Measurements from ENCODE around the gene NDUFA13. TPM values are rescaled to one million over a fixed set of nuclear protein-coding genes. Genes with fewer than 3 reads are reported as not detected.

Gene NDUFA13
- total RNA-seq, 1 experiment from 2014 or later, result 339 TPM

- TF ChIP-seq ZNF274 (IDR thresholded peaks at IDR 0.05; ENCODE audit: low read depth, low read length), result no peak
- RAD21 ChIA-PET (ENCODE audit: low non-redundant PET in 1 of 2, low total read pairs in 2 of 2, uncharacterized antibody in 2 of 2, unreplicated experiment in 2 of 2), result no interaction called here
- Histone ChIP-seq H4K20me1 (ENCODE audit: insufficient read depth) (no peaks in the 10 kb centered on the region), H3K27me3 (ENCODE audit: insufficient read depth, low read length) (no peaks in the 10 kb centered on the region), H3K4me3 (replicated peaks in 1 of 2; ENCODE audit: low read depth in 1 of 2, low read length in 2 of 2) (no peak overlapping the region), H3K36me3 (ENCODE audit: control insufficient read depth in 1 of 2, insufficient read depth in 2 of 2, low read length in 2 of 2) (no peaks in the 10 kb centered on the region), H3K79me2 (ENCODE audit: insufficient read depth, low read length) (peaks cover 26% of the 10 kb centered on the region), H3K9me3 (ENCODE audit: control insufficient read depth in 1 of 2, insufficient read depth in 1 of 2, low read depth in 1 of 2, low read length in 2 of 2) (no peaks in the 10 kb centered on the region), H3K27ac (ENCODE audit: low read depth, low read length) (no peak overlapping the region), H3K4me1 (ENCODE audit: control insufficient read depth in 1 of 2, insufficient read depth in 2 of 2, low read length in 2 of 2) (peaks cover 7 to 24% of the 10 kb centered on the region in 2 experiments), H3K9me2 (ENCODE audit: insufficient read depth) (no peaks in the 10 kb centered on the region), H2AFZ (ENCODE audit: low read depth, low read length, poor library complexity, severe bottlenecking) (no peak overlapping the region), H3K4me2 (ENCODE audit: low read length) (no peak overlapping the region), H3K9ac (ENCODE audit: low read length) (no peak overlapping the region)
- ATAC-seq, result no peak
- POLR2A ChIA-PET, result no interaction called here
- intact Hi-C loops (cut with micrococcal nuclease), result no loop called here
- CTCF ChIA-PET, result no interaction called here
- no TSS peak for BruUV-seq (replicated peaks)
- no peak for DNase-seq (ENCODE audit: low read depth, low spot score)
These were observed 2.3 kb upstream of the NDUFA13 start for GRCh38 chr19:19513682-19514081.

GRCh38 chr19:19514215-19514657 lies 1.8 kb upstream of the NDUFA13 start:
- H3K4me2 ChIP-seq (ENCODE audit: low read length), result no peak overlapping the region
- no peaks in the 10 kb centered on the region for H4K20me1 ChIP-seq (ENCODE audit: insufficient read depth)
- ChIA-PET POLR2A (no interaction called here), RAD21 (ENCODE audit: low non-redundant PET in 1 of 2, low total read pairs in 2 of 2, uncharacterized antibody in 2 of 2, unreplicated experiment in 2 of 2) (no interaction called here), CTCF (no interaction called here)
- H3K9me3 ChIP-seq (ENCODE audit: control insufficient read depth in 1 of 2, insufficient read depth in 1 of 2, low read depth in 1 of 2, low read length in 2 of 2), result no peaks in the 10 kb centered on the region
- H3K36me3 ChIP-seq (ENCODE audit: control insufficient read depth in 1 of 2, insufficient read depth in 2 of 2, low read length in 2 of 2), result peaks cover under 1 to 3% of the 10 kb centered on the region in 2 experiments; a peak in 3 of 4 replicates
- ATAC-seq (no peak), DNase-seq (ENCODE audit: low read depth, low spot score) (no peak)
- H3K27ac ChIP-seq (ENCODE audit: low read depth, low read length), result no peak overlapping the region; the same call in 1 of the 2 replicates
- H3K9me2 ChIP-seq (ENCODE audit: insufficient read depth), result no peaks in the 10 kb centered on the region
- H2AFZ ChIP-seq (ENCODE audit: low read depth, low read length, poor library complexity, severe bottlenecking), result no peak overlapping the region
- peaks cover 30% of the 10 kb centered on the region for H3K79me2 ChIP-seq (ENCODE audit: insufficient read depth, low read length)
- intact Hi-C loops (cut with micrococcal nuclease), result no loop called here
- BruUV-seq (replicated peaks), result no TSS peak
- TF ChIP-seq ZBTB33 (IDR thresholded peaks at IDR 0.05; ENCODE audit: extremely low read depth, insufficient replicate concordance, low read length), result no peak
- TF ChIP-seq POLR2A (IDR thresholded peaks at IDR 0.05; ENCODE audit: borderline replicate concordance, extremely low read depth, insufficient read depth, insufficient read length), result no peak
- TF ChIP-seq EGR1 (IDR thresholded peaks at IDR 0.05; ENCODE audit: low read depth), result no peak
- no peak for TF ChIP-seq CBX3 (IDR thresholded peaks at IDR 0.05; ENCODE audit: low read depth)
- TF ChIP-seq CTCF (IDR thresholded peaks at IDR 0.05 in 2 of 3, conservative IDR thresholded peaks at IDR 0.05 in 1 of 3; ENCODE audit: borderline replicate concordance in 1 of 3, insufficient read depth in 1 of 3, low read depth in 2 of 3, low read length in 2 of 3), result no peak
- TF ChIP-seq FOSL1 (IDR thresholded peaks at IDR 0.05; ENCODE audit: low read depth), result no peak
- peaks cover 7 to 24% of the 10 kb centered on the region in 2 experiments for H3K4me1 ChIP-seq (ENCODE audit: control insufficient read depth in 1 of 2, insufficient read depth in 2 of 2, low read length in 2 of 2)
- no peaks in the 10 kb centered on the region for H3K27me3 ChIP-seq (ENCODE audit: insufficient read depth, low read length)
- no peak overlapping the region for H3K4me3 ChIP-seq (replicated peaks in 1 of 2; ENCODE audit: low read depth in 1 of 2, low read length in 2 of 2)
- no peak overlapping the region for H3K9ac ChIP-seq (ENCODE audit: low read length)

Data from HCT116 (cell line).